Fibroblast of skin of left biceps (primary cell): ENCODE measurements around the gene CACNA2D3.

Experiments
- DNase-seq, 2 experiments: peaks; one replicate each; pipeline ENCODE4 v3.0.0-alpha.2; 2013; ENCODE audit warnings: low read depth in 2 of 2

CACNA2D3 gene

DNA sequence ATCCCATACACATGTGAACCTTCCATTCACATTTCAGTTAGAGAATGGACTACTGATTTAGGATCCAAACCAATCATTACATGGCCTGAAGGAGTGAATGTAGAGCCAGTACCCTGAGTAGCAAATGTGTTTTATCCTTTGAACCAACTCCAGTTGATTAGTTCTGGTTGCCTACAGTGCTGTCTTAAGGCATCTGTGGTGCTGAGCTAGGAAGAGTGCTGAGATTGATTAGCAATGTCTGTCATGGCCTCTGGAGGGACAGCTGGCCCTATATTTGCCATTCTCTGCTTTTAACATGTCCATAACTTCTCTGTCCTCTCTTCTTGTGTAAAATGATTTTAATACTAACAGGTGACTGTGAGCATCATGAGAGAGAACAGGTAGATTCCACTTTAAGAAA is 794.4 kb downstream of the CACNA2D3 start:
- DNase-seq, result peak in 1 of 2 experiments; percentile 20

- peak; percentile 76 to 80 for DNase-seq
Observed at GRCh38 chr3:54917174-54917573, 794.8 kb downstream of the CACNA2D3 start.

DNA sequence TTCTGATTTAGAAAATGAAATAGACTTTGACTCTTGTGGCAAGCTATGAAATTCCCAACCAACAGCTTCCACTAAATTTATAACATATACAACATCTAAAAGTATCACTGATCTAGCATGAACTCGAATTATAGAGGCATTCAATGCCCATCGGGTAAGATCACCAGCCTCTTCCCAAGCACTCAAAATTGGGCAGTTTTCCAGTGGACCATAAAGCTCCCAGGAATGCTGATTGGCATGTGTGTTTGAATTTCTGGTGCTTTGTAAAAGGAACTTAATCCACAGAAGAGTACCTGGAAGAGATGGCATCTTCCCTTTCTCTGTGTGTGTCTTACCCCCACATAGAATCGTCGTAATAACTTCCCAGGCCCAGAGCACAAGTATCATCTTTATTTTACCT is 795.5 kb downstream of the CACNA2D3 start:
- no peak for DNase-seq

DNA sequence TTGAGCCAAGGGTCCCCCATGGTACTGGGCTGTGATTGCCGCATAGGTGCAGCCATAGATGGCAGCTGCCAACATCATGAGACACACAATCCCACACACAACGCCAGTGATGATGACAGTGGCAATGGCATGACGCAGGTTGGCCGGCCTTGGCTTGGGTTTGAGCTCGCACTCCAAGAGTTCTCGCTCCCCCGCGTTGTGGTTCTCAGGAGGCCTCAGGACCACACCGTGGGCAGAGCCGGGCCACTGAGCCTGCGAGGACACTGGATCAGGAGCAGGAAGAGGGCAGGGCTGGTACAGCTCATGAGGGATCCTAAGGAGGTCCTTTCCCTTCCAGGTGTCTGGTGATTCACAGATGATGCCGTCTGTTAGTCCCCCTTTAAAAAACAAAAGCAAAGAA is 796.2 kb downstream of the CACNA2D3 start:
- DNase-seq, result no peak

DNA sequence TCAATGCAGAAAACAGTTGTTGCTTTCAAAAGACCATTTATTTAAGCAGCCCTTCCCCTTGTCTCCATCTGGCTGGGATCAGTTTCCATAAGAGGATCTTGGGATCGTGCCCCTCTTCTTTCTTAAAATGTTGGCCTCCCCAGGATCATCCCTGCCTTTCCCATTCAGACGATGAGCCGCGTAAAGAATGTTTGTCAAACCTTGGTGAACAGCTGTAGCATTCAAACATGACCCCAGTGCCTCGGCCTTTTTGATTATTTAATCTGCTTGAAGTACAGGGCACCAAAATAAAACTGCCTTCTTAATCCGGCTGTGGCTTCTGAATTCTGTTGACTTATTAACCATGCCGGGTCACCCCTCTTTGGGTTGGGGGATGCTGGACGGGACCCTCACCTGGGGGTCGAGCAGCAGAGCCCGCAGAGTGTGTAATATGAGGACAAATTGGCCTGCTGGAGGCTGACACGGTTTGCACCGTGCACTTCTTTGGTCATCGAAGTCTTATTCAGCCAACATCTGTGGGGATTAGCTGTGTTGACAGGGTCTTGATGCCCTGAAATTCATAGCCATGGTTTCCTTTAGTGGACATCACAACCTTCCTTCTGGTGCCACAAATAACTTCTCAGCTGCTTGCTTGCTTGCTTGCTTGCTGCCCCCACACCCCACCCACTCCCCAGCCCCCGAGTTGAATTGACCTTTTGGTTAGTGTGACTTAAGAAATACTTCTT is 805.9 kb downstream of the CACNA2D3 start, which contains the start of gene LRTM1:
TSS of gene LRTM1 (minus strand) at position 14 of the 725 bp plus-strand sequence. CDS start 148 bp downstream, outside the sequence.
- no peak for DNase-seq

- DNase-seq, result no peak
Observed at GRCh38 chr3:54931182-54931581, 808.8 kb downstream of the CACNA2D3 start.

- no peak for DNase-seq
Observed at GRCh38 chr3:54932606-54933005, 810.3 kb downstream of the CACNA2D3 start.

DNA sequence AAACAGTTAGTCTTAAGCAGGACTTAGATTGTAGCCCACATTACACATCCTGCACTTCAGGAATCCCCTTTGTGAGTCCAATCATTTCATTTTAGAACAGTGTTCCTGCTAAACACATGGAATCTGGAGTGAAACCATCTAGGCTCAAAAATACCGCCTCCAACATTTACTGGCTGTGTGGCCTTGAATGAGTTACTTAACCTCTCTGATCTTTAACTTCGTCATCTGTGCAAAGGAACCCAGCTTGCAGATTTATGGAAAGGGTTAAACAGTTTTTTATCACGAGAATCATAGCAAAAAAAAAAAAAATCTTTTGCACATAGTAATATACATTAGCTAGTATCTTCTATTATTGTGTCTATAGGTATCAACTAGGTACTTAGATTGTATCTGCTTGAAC is 813.5 kb downstream of the CACNA2D3 start:
- DNase-seq, result no peak

DNA sequence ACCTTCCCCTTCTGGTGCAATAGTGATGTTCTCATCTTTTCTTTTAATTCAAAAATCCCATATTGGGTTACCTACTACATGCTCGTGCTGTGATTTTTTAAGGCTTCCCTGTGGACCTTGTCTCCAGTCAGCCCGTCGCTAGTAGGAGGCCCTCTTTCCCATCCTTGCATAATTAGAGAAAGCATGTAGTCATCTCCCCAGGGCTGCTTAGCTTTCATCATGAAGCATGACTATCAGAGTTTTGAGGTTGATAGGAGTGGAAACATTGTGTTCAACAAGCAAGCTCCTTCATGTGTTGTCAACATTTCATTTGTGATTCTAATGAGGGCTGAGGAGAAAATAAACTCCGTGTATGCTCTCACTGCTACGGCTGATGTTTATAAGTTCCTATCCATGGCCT is 814.2 kb downstream of the CACNA2D3 start:
- no peak for DNase-seq

GRCh38 chr3:54939557-54940300 is 817.4 kb downstream of the CACNA2D3 start:
- DNase-seq, result no peak

DNA sequence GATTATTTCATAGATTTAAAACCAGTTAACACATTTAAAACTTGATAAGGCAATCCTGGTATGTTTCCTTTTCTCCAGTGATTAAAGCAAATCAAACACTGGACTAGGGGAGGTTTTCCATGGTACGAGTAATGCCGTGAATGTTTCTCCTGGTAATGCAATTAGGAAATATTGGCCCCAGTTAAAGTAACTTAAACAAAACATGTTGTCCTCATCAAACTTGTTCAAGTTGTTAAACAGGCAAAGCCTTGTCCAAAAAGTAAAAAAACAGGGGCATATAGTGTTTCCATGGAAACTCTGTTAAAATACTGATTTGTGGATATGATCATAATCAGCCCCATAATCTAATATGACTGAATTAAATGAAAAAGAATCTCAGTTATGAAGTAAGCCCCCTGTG is 818.6 kb downstream of the CACNA2D3 start:
- no peak for DNase-seq

DNA sequence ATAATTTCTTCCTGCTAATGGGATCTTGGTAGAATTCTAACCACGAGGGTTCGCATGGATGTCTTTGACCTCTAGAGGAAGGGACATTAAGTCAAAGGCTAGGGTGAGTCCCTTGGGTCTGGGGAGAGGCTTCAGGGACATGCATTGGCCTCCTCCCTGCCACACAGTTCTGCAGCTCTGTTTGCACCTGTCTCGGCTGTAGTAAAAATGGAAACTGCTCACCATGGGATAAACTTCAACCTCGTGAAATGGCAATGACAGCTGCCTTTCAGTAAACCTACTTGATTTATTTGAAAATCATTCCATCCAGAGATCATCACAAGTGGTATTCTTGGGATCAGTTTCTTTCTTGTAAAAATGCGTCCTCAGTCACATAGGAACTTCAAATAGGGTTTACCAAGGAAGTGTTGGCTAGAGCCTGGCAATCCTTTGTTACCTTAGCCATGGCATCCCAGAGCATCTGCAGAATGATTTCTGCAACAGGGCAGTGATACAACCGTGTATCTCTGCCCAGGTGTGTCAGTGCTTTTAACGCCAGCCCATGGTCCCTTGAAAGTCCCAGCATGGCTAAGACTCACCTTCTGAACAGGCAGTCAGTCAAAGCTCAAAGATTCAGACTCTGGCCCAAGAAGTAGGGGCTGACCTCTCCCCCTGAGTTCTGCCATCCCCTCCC is 819.5 kb downstream of the CACNA2D3 start:
- DNase-seq, result no peak

- DNase-seq, result no peak
Observed at GRCh38 chr3:54949491-54950044, 827.2 kb downstream of the CACNA2D3 start.

GRCh38 chr3:54950391-54951003 is 828.1 kb downstream of the CACNA2D3 start:
- no peak for DNase-seq

GRCh38 chr3:54951405-54951804 is 829.1 kb downstream of the CACNA2D3 start:
- DNase-seq, result peak; percentile 71 to 77

DNA sequence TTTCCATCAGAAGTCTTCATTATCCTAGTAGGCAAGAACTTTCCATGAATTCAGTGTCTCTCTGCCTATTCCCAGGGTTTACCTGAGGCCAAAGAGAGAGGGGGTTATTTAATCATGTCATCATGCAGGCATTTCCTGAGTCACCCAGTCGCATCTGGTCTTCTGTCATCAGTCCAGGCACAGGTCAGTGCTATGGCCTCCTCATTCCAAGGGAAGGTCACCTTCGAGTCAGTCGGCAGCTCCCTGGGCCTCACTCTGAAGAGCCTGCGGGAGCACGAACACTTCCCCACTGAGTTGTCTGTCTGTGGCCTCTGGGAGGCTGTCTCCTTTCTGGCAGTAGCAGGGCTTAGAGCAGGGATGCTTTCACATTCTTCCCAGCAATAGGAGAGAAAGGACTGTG is 831.7 kb downstream of the CACNA2D3 start:
- DNase-seq, result peak in 1 of 2 experiments; percentile 64

DNA sequence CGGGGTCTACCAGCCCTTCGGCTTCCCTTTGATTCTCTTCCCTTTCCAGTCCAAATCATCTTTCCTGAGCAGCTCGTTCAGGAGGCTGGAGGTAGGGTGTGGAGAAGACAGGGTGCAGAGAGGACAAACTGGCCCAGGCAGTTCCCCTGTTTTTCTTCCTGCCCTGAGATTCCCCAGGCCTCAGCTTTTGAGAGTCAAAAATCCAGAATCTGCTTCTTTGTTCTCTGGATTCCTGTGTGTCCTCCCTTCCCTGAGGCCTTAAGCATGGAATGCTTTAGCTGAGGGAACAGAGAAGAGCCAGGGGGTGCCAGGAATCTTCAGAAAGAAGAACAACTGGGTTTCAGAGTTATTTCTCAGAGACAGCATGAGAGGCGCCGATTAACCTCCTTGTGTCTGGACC is 832.2 kb downstream of the CACNA2D3 start:
- DNase-seq, result no peak

DNA sequence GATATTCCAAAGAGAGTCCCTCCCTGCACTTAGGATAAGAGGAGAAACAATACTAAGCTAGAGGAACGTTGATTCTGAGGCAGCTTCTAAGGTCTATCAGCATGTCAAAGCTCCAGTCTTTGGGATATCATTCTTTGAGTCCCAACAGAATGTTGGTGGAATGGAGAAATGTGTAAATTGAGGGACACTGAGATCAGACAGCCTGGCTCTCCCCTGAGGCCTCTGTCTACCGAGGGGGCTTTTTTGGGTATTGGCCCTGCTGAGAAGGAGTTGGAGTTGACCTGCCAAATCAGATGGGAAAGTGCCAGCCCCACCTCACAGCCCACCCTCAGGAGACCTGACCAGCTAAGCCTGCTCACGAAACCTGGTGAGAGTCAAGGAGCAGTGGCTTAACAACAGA is 833.1 kb downstream of the CACNA2D3 start:
- no peak for DNase-seq

- DNase-seq, result no peak
Observed at GRCh38 chr3:54955941-54956340, 833.6 kb downstream of the CACNA2D3 start.

GRCh38 chr3:54957711-54958110 is 835.4 kb downstream of the CACNA2D3 start:
- no peak for DNase-seq

DNA sequence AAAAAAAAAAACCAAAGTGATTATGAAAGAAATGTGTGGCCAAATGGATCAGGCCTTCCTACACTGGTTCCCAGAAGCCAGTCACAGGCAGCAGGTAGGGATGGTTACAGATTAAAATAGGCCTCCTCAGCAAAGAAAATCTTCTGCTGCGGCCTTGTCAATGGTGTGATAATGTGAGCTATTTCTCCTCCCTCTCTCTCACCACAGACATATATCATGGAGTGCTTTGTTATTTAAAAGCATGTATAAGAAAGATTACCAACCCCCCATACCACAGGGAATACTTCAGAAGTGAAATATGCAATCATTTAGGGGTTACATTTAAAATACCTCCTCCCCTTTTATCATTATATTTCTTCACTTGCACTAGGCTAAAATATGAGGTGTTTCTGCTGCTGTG is 837.7 kb downstream of the CACNA2D3 start:
- peak; percentile 72 to 74 for DNase-seq

DNA sequence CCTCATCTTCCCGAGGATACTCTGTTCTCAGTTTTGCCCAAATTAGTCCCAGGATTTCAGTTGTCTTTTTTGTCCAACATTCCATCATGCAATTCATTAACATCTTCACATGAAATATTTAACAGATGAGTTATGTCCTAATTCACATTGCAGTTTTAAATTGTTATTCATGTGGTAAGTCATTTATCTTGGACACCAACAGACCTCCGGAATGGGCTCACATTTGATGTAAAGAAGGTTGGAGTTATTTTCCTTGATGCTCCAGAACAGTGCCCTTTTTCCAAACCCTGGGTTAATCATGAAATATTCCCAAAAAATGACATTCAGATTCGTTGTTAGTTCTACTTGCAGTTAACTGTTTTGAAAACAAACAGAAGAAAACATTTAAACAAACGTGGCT is 838.3 kb downstream of the CACNA2D3 start:
- no peak for DNase-seq
